Spinal cord (tissue), 10 donors: ENCODE measurements around the gene MNX1. TPM values are rescaled to one million over a fixed set of nuclear protein-coding genes. Genes with fewer than 3 reads are reported as not detected.

Experiments
- DNase-seq, 6 donors: peaks; one replicate each; pipeline versions ENCODE4 v3.0.0 to v3.0.0-alpha.2; 2013 to 2015; ENCODE audit warnings: low spot score in 6 of 6, low read depth in 4 of 6
- H3K27ac ChIP-seq: one replicate; pipeline ENCODE4 v1.5.1; 2013; ENCODE audit warnings: low read depth, low read length, control low read depth
- H3K27me3 ChIP-seq: one replicate; pipeline ENCODE4 v1.6.1; 2013; ENCODE audit warnings: low read length; ENCODE audit not compliant: control insufficient read depth, insufficient read depth
- H3K36me3 ChIP-seq: one replicate; pipeline ENCODE4 v1.6.1; 2013; ENCODE audit warnings: low read length; ENCODE audit not compliant: control insufficient read depth, insufficient read depth
- H3K4me1 ChIP-seq: one replicate; pipeline ENCODE4 v1.6.1; 2013; ENCODE audit warnings: low read length; ENCODE audit not compliant: control insufficient read depth, insufficient read depth
- H3K4me3 ChIP-seq: one replicate; pipeline ENCODE4 v1.5.1; 2013; ENCODE audit warnings: low read depth, low read length, control low read depth
- H3K9me3 ChIP-seq: one replicate; pipeline ENCODE4 v1.6.1; 2013; ENCODE audit warnings: low read length; ENCODE audit not compliant: control insufficient read depth, insufficient read depth
- WGBS: methylation state at CpG from one replicate; pipeline ENCODE4 v1.1.5; 2013; ENCODE audit warnings: missing lambda C conversion rate; ENCODE audit not compliant: insufficient coverage; 5-methylcytosine and 5-hydroxymethylcytosine counted together
- polyA plus RNA-seq, 2 donors: library from polyadenylated mRNA; unstranded; fragments of 120-200 nt; gene quantifications; one replicate each; pipeline ENCODE4 v1.2.1, GENCODE V29; 2013; ENCODE audit not compliant: insufficient read length in 2 of 2
- total RNA-seq, 2 donors: library from RNA; depleted of rRNA in 1 of 2; stranded (reverse); fragments of 120-200 nt in 1 of 2; fragments of >200 nt in 1 of 2; gene quantifications; one replicate each; pipeline versions ENCODE4 v1.2.3 to v1.2.4, GENCODE V29; 2013 to 2014
- donor health status: healthy.

MNX1 gene
- total and polyA plus RNA-seq, 4 donors = 0.72 to 7.0 (median 2.3) TPM

- Histone ChIP-seq H3K4me3 (no peak overlapping the region), H3K36me3 (no peaks in the 10 kb centered on the region), H3K27ac (no peak overlapping the region), H3K4me1 (no peaks in the 10 kb centered on the region), H3K9me3 (no peaks in the 10 kb centered on the region), H3K27me3 (peaks cover 3% of the 10 kb centered on the region)
- 67% methylated on average over 1 of the region's 1 CpG for WGBS
- no peak for DNase-seq
These were observed 36.2 kb upstream of the MNX1 start for GRCh38 chr7:157046681-157047080.

- no peak overlapping the region for H3K27ac ChIP-seq
- peak in 1 of 6 donors; percentile 37 for DNase-seq
- no peak overlapping the region for H3K4me3 ChIP-seq
- H3K27me3 ChIP-seq = peaks cover 3% of the 10 kb centered on the region
- no peaks in the 10 kb centered on the region for H3K4me1 ChIP-seq
- no peaks in the 10 kb centered on the region for H3K9me3 ChIP-seq
- no peaks in the 10 kb centered on the region for H3K36me3 ChIP-seq
- 77% methylated on average over 30 of the region's 30 CpGs for WGBS
These were observed 34.6 kb upstream of the MNX1 start for GRCh38 chr7:157044943-157045660.

GRCh38 chr7:157044147-157044687 is 33.8 kb upstream of the MNX1 start:
- no peaks in the 10 kb centered on the region for H3K4me1 ChIP-seq
- 77% methylated on average over 6 of the region's 17 CpGs for WGBS
- peaks cover 3% of the 10 kb centered on the region for H3K27me3 ChIP-seq
- H3K27ac ChIP-seq = no peak overlapping the region
- H3K36me3 ChIP-seq = no peaks in the 10 kb centered on the region
- DNase-seq = no peak
- no peak overlapping the region for H3K4me3 ChIP-seq
- H3K9me3 ChIP-seq = no peaks in the 10 kb centered on the region

GRCh38 chr7:157043745-157044144 is 33.3 kb upstream of the MNX1 start:
- DNase-seq = peak in 1 of 6 donors; percentile 62
- no peaks in the 10 kb centered on the region for H3K9me3 ChIP-seq
- no peak overlapping the region for H3K4me3 ChIP-seq
- peaks cover 3% of the 10 kb centered on the region for H3K27me3 ChIP-seq
- no peaks in the 10 kb centered on the region for H3K36me3 ChIP-seq
- H3K27ac ChIP-seq = no peak overlapping the region
- WGBS = 79% methylated on average over 2 of the region's 12 CpGs
- H3K4me1 ChIP-seq = no peaks in the 10 kb centered on the region

- Histone ChIP-seq H3K27ac (no peak overlapping the region), H3K27me3 (peaks cover 3% of the 10 kb centered on the region)
- no peak for DNase-seq
These were observed 31.2 kb upstream of the MNX1 start for GRCh38 chr7:157041514-157042277.

GRCh38 chr7:157041004-157041403 is 30.5 kb upstream of the MNX1 start:
- Histone ChIP-seq H3K4me1 (no peaks in the 10 kb centered on the region), H3K27ac (no peak overlapping the region), H3K27me3 (peaks cover 3% of the 10 kb centered on the region), H3K36me3 (no peaks in the 10 kb centered on the region), H3K9me3 (no peaks in the 10 kb centered on the region), H3K4me3 (no peak overlapping the region)
- WGBS = 49% methylated on average over 13 of the region's 13 CpGs
- DNase-seq = peak in 1 of 6 donors; percentile 51

More at GRCh38 chr7:157041514-157042277, 31.2 kb upstream of the MNX1 start:
- no peaks in the 10 kb centered on the region for H3K36me3 ChIP-seq
- no peaks in the 10 kb centered on the region for H3K4me1 ChIP-seq
- no peaks in the 10 kb centered on the region for H3K9me3 ChIP-seq
- no peak overlapping the region for H3K4me3 ChIP-seq
- 87% methylated on average over 13 of the region's 20 CpGs for WGBS

- 78% methylated on average over 8 of the region's 9 CpGs for WGBS
- H3K9me3 ChIP-seq = no peaks in the 10 kb centered on the region
- no peaks in the 10 kb centered on the region for H3K4me1 ChIP-seq
- no peak for DNase-seq
- peaks cover 5% of the 10 kb centered on the region for H3K27me3 ChIP-seq
- H3K36me3 ChIP-seq = no peaks in the 10 kb centered on the region
- no peak overlapping the region for H3K27ac ChIP-seq
- no peak overlapping the region for H3K4me3 ChIP-seq
These were observed 27.2 kb upstream of the MNX1 start for GRCh38 chr7:157037635-157038034.

- Histone ChIP-seq H3K36me3 (no peaks in the 10 kb centered on the region), H3K9me3 (no peaks in the 10 kb centered on the region), H3K27ac (no peak overlapping the region), H3K27me3 (peaks cover 5% of the 10 kb centered on the region), H3K4me1 (no peaks in the 10 kb centered on the region), H3K4me3 (no peak overlapping the region)
- DNase-seq = no peak
- 96% methylated on average over 3 of the region's 4 CpGs for WGBS
These were observed 26.6 kb upstream of the MNX1 start for GRCh38 chr7:157037028-157037427.

GRCh38 chr7:157035979-157036378 is 25.5 kb upstream of the MNX1 start:
- Histone ChIP-seq H3K36me3 (no peaks in the 10 kb centered on the region), H3K9me3 (no peaks in the 10 kb centered on the region), H3K4me3 (no peak overlapping the region), H3K27me3 (peaks cover 2% of the 10 kb centered on the region), H3K27ac (no peak overlapping the region), H3K4me1 (no peaks in the 10 kb centered on the region)
- DNase-seq = no peak
- no CpG with 5 or more reads among the region's 1 CpG for WGBS
